ENCODE measurements around the gene CHCHD6.

CHCHD6 gene

DNA sequence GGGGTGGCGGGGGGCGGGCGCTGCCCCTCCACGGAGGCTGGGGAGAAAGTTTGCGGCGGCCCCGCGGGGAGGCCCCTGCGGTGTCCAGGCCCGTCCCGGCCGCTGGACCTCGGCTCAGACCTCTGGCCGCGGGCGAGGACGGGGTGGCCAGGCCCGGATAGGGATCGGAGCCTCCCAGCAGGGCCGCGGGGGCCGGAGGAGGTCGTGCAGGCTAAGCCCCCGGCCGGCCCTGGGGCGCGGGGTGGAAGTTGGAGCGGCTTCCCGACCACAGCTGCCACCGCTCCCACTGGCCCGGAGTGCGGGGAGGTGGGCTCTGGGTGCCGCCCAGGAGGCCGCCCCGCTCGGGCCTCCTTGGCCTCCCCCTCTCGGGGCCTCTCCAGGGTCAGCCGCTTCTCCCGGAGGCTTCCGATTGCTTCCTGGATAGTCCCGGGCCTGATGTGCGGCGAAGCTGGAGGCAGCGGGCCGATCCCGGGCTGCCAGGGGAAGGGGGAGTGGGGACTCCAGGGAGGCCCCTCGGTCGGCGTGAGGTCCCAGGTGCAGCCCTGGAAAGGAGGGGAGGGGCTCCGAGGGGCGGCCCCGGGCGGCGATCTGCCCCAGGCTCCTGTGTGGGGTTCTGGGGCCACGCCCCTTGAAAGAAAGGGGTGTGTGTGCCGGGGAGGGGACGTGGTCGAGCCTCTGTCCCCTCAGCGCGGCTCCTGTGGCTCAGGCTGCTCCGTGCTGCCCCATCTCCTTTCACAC is 279.8 kb downstream of the CHCHD6 start:
- DNase-seq, result no peak

DNA sequence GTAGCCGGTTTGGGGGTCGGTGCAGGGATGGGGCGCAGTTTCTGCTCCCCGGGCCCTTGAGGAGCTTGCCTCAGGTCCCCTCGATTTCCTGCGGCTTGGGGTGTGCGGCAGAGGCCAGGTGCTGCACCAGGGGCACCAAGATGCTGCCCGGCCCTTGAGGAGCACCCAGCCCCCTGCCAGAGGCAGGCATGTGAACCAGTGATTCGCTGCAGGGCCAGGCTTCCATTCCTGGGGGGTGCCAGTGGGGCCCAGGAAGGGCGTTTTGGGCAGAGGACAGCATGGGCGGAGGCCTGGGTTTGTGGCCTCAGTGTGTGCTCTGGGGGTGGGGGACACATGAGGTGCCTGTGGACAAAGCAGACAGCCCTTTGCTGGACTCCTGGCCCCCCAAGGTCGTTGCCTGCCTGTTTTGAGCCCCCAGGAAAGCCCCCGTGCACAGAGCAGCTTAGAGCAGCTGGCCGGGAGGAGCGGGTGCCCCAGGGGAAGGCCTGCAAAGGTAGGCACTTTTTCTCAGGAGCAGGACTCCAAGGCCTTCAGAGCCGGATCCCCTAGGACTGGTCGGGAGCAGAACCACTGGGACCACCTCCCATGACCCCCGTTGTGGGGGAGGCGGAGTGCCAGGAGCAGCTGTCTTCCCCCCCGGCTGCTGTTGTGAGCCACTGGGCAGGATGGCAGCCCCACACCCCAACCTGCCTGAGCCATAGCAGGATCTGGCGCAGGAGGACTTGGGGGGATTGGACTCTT is 280.5 kb downstream of the CHCHD6 start:
- DNase-seq, result no peak

DNA sequence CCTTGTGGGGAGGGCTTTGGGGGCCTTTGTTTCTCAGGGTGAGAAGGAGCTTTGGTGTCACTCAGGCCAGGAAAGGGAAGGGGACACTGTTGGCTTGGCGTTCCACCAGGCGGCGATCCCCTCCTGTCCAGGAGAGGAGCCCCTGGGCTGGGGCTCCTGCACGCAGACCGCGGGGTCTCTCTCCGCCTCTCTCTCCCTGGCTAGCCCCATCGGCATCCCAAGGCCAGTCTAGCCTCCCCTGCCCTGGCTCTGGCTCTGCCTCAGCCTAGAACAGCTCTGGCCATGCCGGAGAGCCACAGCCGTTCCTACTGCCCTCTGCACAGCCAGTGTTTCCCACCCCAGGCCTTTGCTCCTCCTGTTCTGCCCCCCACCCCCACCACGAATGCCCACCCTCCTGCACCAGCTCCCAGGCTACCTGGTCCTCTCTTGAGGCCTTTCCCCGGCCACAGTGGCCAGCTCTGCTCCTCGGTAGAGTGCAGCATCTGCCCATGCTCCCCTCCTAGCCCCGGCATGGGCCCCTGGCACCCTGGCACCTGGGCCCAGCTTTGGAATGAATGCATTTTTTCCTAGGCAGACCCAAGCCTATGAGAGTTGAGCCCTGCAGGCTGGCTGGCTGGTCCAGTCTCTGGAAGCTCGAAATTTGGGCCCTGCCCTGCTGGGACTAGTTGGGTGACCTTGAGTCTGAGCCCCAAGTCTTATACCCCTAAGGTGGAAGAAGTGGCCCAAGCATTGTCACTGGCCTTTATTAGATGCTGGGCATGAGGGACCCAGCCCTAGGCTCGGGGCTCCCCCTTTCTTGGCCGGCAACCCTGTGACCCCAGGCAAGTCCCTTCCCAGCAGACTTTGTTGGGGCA is 281.3 kb downstream of the CHCHD6 start:
- DNase-seq, result no peak

DNA sequence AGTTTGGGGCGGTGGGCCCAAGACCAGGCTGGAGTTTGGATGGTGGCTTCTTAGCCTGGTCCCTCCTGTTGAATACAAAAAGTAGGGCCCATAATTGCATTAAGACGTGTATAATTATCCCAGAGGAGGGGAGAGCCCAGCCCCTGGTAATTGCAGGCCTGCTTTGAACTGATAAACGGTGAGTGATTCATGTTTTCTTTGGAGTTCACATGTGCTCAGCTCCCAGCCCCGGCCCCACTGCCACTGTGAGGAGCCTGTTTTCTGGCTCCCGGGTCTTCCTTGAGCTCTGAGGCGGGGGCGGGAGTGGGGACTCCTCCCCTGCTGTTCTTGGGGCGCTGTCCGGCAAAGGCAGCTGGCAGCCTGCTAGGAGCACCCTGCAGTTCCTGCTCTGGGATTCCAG is 282.0 kb downstream of the CHCHD6 start:
- DNase-seq, result peak; percentile 85

DNA sequence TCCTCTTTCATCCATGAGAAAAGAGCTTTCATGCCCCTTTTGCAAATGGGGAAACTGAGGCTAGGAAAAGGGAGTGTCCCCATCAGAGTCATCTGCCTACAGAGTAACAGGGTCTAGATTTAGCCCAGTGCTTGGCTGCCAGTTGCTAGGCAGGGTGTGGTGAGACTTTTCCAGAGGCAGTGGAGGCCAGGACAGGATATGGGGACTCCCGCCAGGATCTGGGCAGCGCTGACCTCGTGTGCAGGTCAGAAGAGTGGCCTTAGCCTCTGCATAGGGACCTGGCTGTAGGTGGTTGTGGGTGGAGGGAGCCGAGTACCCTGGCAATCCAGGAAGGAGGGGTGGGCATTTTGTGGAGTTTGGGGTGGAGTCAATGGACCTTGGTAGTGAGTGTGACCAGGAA is 283.1 kb downstream of the CHCHD6 start:
- no peak for DNase-seq

DNA sequence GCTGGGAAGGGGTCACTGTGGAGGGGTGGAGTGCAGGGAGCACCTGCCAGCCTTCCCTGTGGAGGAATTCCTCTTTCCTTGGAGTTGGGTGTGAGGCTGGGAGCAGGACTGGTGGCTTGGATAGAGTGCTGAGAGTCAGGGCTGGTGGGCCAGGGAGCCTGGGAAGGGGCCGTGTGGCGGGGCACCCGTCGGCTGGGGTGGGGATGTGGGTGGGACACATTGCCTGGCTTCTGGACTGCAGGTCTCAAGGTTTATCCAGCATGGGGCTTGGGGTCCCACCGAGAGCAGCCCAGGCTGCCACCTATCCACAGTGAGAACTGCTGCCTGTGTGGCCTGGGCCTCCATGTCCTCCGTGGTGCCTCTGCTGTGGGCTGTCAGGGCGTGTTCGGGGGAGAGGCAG is 283.6 kb downstream of the CHCHD6 start:
- no peak for DNase-seq

DNA sequence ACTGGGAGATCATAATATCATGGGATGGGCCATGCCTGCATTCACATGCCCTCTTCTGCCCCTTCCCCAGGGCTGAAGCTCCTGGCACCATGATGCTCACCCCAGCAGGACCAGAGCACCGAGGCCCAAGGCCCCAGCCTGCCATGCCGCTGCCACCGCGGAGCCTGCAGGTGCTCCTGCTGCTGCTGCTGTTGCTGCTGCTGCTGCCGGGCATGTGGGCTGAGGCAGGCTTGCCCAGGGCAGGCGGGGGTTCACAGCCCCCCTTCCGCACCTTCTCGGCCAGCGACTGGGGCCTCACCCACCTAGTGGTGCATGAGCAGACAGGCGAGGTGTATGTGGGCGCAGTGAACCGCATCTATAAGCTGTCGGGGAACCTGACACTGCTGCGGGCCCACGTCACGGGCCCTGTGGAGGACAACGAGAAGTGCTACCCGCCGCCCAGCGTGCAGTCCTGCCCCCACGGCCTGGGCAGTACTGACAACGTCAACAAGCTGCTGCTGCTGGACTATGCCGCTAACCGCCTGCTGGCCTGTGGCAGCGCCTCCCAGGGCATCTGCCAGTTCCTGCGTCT is 284.5 kb downstream of the CHCHD6 start:
- no peak for DNase-seq

DNA sequence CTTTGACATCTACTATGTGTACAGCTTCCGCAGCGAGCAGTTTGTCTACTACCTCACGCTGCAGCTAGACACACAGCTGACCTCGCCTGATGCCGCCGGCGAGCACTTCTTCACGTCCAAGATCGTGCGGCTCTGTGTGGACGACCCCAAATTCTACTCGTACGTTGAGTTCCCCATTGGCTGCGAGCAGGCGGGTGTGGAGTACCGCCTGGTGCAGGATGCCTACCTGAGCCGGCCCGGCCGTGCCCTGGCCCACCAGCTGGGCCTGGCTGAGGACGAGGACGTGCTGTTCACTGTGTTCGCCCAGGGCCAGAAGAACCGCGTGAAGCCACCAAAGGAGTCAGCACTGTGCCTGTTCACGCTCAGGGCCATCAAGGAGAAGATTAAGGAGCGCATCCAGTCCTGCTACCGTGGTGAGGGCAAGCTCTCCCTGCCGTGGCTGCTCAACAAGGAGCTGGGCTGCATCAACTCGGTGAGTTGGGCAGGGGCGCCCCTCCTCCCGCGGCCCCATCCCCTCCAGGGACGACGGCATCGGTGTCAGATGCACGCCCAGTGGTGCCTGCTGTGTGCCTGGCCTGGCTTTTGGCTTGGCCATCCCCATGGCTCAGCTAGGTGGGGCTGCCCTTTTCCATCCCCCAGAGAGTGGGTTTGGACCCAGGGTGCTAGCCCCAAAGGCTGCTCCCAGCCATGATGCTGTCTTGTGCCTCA is 285.4 kb downstream of the CHCHD6 start:
- no peak for DNase-seq

DNA sequence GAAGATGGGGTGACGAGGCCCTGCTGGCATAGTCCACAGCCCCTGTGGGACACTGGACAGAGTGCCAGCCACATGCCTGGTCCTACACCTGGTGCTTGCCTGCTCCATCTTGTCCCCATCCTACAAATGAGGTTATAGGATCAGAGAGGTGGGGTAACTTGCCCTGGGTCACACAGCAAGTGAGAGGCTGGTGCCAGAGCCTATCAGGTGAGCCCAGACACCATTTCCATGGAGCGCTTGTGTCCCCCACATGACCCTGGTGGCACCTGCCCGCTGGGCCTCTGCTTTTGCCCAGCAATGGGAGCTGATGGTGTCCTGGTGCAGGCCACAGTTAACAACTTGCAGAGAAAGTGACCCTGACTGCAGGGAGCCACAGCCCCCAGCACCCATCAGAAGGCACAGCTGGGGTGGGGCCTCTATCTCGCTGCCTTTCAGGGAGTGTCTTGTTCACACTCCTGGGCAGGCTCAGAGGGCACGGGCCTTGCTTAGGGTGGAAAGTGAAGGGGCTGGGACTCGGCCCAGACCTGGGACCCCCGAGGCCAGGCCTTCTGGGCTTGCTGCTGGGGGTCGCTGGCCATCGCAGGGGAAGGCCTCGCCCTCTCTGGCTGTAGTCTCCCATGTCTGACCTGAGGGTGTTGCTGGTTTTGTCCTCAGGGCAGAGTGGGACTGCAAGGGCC is 286.1 kb downstream of the CHCHD6 start:
- DNase-seq, result no peak

DNA sequence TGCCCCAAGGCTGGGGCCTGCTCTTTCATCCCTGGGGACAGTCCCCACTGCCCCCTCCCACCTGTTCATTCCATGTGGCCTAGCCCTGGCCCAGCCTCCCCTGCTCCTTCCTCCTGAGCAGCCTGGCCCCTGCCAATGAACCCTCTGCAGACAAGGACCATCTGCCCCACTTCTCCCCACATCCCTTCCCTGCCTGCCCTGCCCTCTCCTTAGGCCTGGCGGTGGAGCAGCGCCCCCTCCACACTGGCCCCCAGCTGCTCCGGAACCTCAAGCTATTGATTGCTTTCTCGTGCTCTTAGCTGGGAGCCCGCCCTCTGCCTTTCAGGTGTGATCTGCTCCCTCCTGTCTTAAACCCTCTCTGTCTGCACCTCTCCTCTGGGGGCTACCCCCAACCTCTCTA is 286.9 kb downstream of the CHCHD6 start:
- DNase-seq, result no peak

DNA sequence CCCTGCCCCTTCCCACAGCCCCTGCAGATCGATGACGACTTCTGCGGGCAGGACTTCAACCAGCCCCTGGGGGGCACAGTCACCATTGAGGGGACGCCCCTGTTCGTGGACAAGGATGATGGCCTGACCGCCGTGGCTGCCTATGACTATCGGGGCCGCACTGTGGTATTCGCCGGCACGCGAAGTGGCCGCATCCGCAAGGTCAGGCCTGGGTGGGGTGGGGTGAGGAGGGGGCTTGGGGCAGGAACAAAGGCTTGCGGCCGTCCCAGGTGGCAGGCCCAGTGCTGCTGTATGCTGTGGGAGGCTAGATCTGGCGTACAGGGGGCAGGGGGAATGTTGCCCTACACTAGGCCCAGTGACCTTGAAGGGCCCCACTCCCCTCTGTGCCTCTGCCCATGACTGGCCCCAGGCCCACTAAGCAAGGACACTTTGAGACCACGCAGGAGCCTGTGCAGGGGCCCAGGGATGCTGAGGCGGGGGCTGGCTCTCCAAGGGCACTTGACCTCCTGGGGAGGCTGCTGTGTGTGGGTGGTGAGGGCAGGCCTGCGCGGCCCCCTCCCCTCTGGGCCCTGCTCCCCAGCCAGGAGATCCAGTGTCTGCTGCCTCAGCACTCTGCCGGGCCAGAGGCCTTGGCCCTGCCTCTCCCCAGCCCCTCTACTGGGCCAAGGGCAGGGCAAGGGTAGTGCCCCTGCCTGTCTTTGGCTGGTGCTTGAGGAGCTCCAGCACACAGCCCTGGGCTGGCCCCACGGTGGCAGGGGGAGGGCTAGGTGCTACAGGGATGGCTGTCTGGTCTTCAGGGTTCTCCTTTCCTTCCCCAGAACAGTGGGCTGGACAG is 287.5 kb downstream of the CHCHD6 start:
- DNase-seq, result no peak

DNA sequence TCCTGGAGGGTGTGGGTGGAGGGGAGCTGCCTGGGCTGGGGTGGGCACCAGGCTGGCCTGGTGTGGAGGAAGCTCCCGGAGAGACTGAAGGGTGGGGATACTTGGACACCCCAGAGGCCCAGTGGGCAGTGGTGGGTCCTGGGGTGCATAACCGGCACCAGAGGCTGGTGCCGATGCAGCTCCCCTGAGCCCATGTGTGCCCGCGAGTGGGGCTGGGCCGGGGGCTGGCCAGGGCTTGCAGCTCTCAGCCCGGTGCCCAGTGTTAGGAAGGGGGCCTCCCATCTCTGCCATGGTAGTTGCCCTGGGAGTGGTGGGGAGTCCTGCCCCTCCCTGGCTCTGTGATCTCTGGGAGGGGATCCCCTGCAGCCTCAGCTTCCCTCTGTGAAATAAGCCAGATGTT is 288.2 kb downstream of the CHCHD6 start:
- no peak for DNase-seq

DNA sequence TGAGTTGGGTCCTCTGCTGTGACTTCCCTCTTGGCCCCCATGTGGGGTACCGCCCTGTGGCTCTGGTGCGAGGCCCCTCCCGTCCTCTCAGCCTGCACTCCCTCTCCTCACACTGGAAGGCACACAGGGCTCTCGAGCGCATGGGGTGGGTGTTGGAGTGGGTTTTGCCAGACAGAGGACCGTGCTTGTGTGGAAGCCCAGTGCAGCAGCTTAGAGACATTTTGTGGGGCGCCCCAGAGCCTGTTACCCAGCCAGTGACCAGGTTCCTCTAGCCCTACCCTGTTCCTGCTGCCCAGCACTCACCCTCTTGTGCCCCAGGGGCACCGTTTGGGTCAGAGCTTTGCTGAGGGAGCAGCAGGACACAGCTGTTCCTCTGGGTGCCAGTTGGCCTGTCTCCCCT is 288.7 kb downstream of the CHCHD6 start:
- no peak for DNase-seq

DNA sequence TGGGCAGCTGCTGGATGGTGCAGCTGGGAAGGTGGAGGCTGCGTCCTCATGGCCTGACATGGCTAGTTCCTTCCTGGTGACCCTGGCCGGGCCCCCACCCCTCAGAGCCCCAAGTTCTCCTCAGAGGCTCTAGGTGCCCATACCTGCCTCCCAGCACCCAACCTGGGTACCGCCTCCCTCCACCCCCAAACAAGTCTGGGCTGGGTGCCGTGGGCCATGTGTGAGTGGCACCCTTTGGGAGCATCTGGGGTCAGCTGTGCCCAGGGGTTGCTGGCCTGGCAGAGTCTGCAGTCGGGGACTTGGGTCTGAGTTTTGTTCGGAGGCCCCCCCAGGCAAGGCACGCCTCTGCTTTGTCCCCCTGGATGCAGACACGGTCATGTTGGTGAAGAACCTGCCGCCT is 289.4 kb downstream of the CHCHD6 start:
- no peak for DNase-seq

DNA sequence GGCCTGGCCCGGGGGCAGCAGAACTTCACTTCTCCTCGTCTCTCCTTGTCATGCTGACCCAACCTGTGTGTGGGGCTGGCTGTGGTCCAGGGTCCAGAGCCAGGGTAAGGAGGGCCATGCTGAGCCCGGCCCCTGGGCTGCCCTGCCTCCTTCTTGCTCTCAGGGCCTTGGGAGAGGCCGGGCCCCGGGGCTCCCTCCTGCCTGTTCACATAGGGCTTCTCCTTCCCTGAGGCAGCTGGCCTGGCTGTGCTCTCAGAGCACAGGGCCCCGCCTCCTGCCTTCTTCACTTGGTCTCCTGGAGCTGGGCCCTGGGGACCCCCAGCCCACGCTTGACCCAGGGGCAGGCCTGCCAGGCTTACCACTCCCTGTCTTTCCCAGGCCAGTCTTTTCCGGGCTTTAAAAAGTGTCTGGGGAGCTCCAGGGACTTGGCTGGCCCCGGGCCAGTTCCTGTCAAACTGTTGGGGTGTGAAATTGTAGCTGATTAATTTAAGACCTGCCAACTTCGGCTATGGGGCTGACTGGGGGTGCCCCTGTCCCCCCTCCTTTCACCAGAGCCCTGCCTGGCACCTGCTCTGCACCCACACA is 290.7 kb downstream of the CHCHD6 start:
- no peak for DNase-seq

DNA sequence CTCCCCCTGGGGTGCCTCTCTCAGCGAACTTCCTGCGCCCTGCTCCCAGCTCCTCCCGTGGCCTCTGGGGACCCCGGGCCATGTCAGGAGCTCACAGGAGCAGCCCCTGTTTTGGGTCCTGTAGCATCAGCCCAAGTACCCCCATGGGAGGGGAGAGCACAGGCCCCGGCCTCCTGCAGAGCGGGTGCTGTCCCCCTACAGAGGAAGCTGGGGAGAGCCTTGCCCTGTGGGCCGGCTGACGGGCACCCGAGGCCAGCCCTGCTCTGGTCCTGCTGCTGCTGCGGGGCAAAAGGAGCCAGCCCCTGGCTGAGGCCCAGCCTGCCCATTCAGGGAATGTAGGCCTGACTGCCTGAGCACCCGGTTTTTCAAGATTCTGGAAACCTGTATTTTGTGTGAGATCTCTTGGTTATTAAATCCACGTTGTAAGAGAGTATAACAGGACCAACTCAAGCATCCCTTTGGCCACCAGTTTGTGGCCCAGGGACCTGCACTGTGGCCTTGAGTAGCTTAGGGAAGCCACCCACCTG is 291.3 kb downstream of the CHCHD6 start:
- DNase-seq, result no peak

DNA sequence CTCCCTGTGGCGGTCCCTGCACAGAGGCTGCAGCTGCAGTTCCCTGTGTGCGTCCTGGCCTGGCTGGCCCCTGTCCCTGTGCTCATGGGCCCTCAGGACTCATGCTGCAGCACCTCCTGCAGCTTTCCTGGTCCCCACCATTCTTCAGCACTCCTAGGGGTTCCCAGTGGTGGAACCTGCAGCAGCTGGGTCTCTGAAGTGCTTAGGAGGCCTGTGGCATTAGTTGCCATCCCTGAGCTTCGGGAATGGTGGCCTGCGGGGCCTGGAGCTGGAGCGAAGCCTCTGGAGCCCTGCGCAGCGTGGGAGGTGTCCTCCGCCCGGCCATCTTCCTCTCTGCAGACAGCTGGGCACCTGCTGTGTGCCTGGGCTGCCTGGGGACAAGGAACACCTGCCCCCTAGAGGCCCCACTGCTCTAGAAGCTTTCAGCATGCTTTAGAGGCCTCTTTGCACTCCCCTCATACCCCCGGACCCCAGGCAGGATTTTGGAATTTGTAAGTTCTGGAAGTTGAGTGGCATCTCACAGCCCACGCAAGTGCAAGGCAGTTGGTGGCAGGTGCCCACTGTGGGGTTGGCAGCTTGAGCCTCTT is 292.0 kb downstream of the CHCHD6 start:
- DNase-seq, result no peak

DNA sequence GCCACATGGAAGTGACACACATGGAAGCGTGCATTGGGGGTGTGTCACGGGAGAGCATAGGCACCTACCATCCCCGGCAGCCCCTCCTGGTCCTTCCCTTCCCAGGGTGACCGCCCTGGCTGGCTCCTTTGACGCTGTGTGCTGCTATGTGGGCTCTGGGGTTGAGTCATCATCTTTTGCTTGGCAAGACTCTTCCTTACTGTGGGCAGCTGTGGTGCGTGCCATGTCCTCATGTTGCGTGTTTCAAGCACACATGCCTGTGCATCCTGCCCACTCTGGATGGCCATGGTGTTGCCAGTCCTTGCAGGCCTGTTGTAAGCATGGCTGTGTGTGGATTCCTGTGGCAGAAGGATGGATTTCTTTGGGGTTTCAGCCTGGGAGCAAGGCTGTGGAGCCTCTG is 292.9 kb downstream of the CHCHD6 start:
- no peak for DNase-seq

DNA sequence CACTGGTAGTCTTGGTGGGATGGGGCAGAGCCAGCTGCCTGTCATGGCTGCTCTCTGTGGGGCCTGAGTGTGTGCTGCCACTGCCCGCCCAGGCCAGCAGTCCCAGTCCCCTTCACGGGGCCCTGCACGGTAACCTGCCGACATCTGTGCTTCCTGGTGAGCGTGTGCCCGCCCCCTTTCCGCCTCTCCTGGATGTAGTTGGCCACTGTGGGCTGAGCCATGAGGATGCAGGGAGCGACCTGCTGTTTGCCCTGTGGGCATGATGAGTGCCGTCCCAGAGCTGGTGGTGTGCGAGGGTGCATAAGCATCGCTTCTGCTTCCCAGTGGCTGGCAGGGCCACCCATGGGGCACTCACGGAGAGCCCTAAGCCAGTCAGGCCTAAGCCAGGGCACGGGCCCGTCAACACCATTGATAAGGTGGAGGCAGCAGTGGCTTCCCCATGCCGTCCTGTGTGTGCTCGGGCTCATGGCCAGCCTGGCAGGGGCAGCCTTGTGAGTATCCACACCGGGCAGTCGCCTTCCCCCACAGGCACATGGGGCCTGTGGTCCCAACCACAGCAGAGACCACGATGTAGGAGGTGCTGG is 293.5 kb downstream of the CHCHD6 start:
- no peak for DNase-seq

DNA sequence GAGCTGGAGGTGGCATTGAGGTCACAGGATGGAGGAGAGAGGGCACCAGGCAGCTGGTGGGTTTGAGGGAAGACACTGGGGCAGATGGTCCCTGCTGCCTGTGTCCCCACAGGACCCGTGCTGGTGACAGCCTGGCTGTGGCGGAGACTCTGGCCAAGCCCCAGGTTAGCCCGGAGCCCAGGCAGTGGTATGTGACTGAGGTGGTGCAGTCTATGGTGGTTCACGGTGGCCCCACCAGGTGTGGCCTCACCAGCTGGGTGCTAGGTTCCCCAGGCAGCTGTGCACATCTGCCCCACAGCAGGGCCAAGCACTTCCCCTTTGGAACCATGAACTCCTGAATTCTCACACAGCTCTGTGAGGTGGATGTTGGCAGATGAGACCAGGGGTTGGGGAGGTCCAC is 294.3 kb downstream of the CHCHD6 start:
- DNase-seq, result no peak

Data from hematopoietic multipotent progenitor cell treated with erythropoietin and hydrocortisone succinate and interleukin-3 and kit ligand, for 8 days (in vitro differentiated cells).